HG03175 (cell line): ENCODE results near the gene TMED6.

Source experiments
- ATAC-seq: cut with Tn5 transposase; IDR thresholded peaks from one replicate; pipeline ENCODE4 v1.9.1; 2021; ENCODE audit warnings: mild to moderate bottlenecking, moderate library complexity; ENCODE audit not compliant: unreplicated experiment

Gene TMED6

GRCh38 chr16:69324585-69325253 lies 26.9 kb downstream of the TMED6 start:
- no peak for ATAC-seq

- ATAC-seq = no peak
These were observed 27.5 kb downstream of the TMED6 start for GRCh38 chr16:69324013-69324531.

GRCh38 chr16:69323415-69323814 lies 28.2 kb downstream of the TMED6 start:
- ATAC-seq = no peak

GRCh38 chr16:69322343-69322742 lies 29.2 kb downstream of the TMED6 start:
- ATAC-seq = no peak

- no peak for ATAC-seq
These were observed 30.5 kb downstream of the TMED6 start for GRCh38 chr16:69321080-69321479.

- no peak for ATAC-seq
These were observed 30.9 kb downstream of the TMED6 start for GRCh38 chr16:69320740-69321073.

GRCh38 chr16:69319826-69320739 lies 31.5 kb downstream of the TMED6 start:
- no peak for ATAC-seq

- ATAC-seq = no peak
These were observed 32.2 kb downstream of the TMED6 start for GRCh38 chr16:69319381-69319780.

- no peak for ATAC-seq
These were observed 32.7 kb downstream of the TMED6 start for GRCh38 chr16:69318911-69319289.

GRCh38 chr16:69318177-69318910 lies 33.2 kb downstream of the TMED6 start:
- ATAC-seq = no peak

GRCh38 chr16:69316595-69317034 lies 35.0 kb downstream of the TMED6 start:
- ATAC-seq = no peak

- no peak for ATAC-seq
These were observed 35.9 kb downstream of the TMED6 start for GRCh38 chr16:69315486-69316311.

GRCh38 chr16:69314534-69314933 lies 37.1 kb downstream of the TMED6 start:
- ATAC-seq = no peak

GRCh38 chr16:69313469-69313868 lies 38.1 kb downstream of the TMED6 start:
- ATAC-seq = no peak

- peak; percentile 45 for ATAC-seq
These were observed 39.8 kb downstream of the TMED6 start for GRCh38 chr16:69311533-69312387.

- peak; percentile 94 for ATAC-seq
These were observed 40.7 kb downstream of the TMED6 start, which contains the start of gene VPS4A for GRCh38 chr16:69310653-69311532. Gene VPS4A, plus strand, starts transcription at chr16:69311350. Its CDS starts 162 bp downstream, at chr16:69311512.

GRCh38 chr16:69309316-69309715 lies 42.3 kb downstream of the TMED6 start:
- no peak for ATAC-seq

- ATAC-seq = no peak
These were observed 43.7 kb downstream of the TMED6 start for GRCh38 chr16:69307856-69308255.
